ENCODE data around the gene COG7. TPM values are rescaled to one million over a fixed set of nuclear protein-coding genes. Genes with fewer than 3 reads are reported as not detected.

The COG7 gene
- total RNA-seq, 4 donors from 2014 or later, result 6.9 to 18.6 (median 16.0) TPM

DNA sequence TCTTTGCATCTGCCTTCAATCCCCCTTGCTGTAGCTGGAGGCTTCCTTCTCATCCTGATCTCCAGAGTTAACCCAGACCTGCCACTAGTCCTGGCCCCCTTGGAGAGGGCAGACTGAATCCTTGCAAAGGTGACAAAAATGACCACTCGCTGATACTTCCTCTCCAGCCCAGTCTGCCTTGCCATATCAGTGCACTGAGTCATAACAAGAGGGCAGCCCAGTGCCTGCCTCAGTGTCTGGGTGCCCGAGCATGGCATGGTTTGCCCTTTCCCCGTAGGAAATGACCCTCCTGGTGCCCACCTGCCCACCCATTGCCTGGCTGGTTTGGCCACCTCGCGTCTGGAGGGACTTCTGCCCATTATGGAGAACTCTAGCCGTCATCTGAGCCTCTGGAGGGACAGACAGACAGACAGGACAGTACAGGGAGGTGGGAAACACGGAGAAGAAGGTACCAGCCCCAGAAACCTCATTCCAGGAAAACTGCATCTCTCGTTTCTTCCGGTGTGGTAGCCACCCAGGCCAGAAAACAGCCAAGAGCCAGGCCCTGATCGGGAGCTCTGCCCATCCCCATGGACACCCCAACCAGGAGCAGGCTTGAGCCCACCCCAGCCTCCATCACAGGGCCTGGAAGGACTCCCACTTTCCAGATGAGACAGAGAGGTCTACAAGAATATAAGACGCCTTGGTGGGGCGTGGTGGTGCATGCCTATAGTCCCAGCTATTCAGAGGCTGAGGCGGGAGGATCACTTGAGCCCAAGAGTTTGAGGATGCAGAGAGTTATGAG is 79.4 kb downstream of the COG7 start:
- Histone ChIP-seq H3K27ac (no peak overlapping the region), H3K9me3 (no peaks in the 10 kb centered on the region), H3K36me3 (no peaks in the 10 kb centered on the region), H3K4me3 (no peak overlapping the region), H3K27me3 (peaks cover 27% of the 10 kb centered on the region), H3K4me1 (no peaks in the 10 kb centered on the region)
- TF ChIP-seq POLR2AphosphoS5 (IDR thresholded peaks at IDR 0.05), result no peak
- TF ChIP-seq CTCF (IDR thresholded peaks at IDR 0.05), result no peak
- TF ChIP-seq POLR2A (IDR thresholded peaks at IDR 0.05), result no peak
- no peak for ATAC-seq
- WGBS, 2 donors (ENCODE audit: low coverage in 1 of 2), result 77% methylated on average over 2 of the region's 13 CpGs; no CpG with 5 or more reads in 1 of the 2 donors

- WGBS, 2 donors (ENCODE audit: low coverage in 1 of 2), result 100% methylated on average over 1 of the region's 9 CpGs; no CpG with 5 or more reads in 1 of the 2 donors
- H3K4me3 ChIP-seq, result no peak overlapping the region
- TF ChIP-seq EP300 (IDR thresholded peaks at IDR 0.05), result no peak
- TF ChIP-seq POLR2AphosphoS5 (IDR thresholded peaks at IDR 0.05), result no peak
Measured at GRCh38 chr16:23371368-23371767, 81.6 kb downstream of the COG7 start.

DNA sequence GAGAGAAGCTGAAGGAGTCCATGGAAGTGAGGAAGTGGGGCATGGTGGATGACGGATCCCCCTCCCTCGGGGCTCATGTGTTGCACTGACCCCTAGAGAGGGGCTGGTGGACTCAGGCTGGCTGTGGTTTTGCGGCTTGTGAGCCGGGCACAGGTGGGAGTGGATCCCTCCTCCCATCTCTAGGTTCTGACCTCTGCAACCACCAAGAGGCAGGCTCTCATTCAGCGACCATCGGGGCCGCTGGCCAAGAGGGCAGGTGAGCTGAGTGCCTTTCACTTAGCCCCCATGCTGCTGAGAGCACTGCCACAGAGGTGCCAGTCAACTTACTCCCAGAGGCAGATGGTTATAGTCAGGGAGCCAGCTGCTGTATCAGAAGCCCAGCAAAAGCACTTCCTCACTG is 83.6 kb downstream of the COG7 start:
- ATAC-seq, result no peak
- TF ChIP-seq POLR2A (IDR thresholded peaks at IDR 0.05), result no peak
- no peak for TF ChIP-seq POLR2AphosphoS5 (IDR thresholded peaks at IDR 0.05)
- no peak for TF ChIP-seq CTCF (IDR thresholded peaks at IDR 0.05)
- TF ChIP-seq EP300 (IDR thresholded peaks at IDR 0.05), result no peak
- no CpG with 5 or more reads among the region's 7 CpGs for WGBS, 2 donors (ENCODE audit: low coverage in 1 of 2)
- no peaks in the 10 kb centered on the region for H3K36me3 ChIP-seq
- H3K27me3 ChIP-seq, result peaks cover 27% of the 10 kb centered on the region
- no peak overlapping the region for H3K4me3 ChIP-seq
- H3K9me3 ChIP-seq, result no peaks in the 10 kb centered on the region
- no peaks in the 10 kb centered on the region for H3K4me1 ChIP-seq
- H3K27ac ChIP-seq, result no peak overlapping the region

More at GRCh38 chr16:23371368-23371767, 81.6 kb downstream of the COG7 start:
- H3K27me3 ChIP-seq, result peaks cover 27% of the 10 kb centered on the region
- no peak overlapping the region for H3K27ac ChIP-seq
- no peaks in the 10 kb centered on the region for H3K9me3 ChIP-seq
- ATAC-seq, result no peak
- H3K36me3 ChIP-seq, result no peaks in the 10 kb centered on the region
- H3K4me1 ChIP-seq, result no peaks in the 10 kb centered on the region

- no peak for TF ChIP-seq POLR2AphosphoS5 (IDR thresholded peaks at IDR 0.05)
- no peak for TF ChIP-seq POLR2A (IDR thresholded peaks at IDR 0.05)
- no peak for TF ChIP-seq CTCF (IDR thresholded peaks at IDR 0.05)
- TF ChIP-seq EP300 (IDR thresholded peaks at IDR 0.05), result no peak
- Histone ChIP-seq H3K4me3 (no peak overlapping the region), H3K27me3 (peaks cover 27% of the 10 kb centered on the region), H3K27ac (no peak overlapping the region), H3K4me1 (no peaks in the 10 kb centered on the region), H3K36me3 (no peaks in the 10 kb centered on the region), H3K9me3 (no peaks in the 10 kb centered on the region)
- no peak for ATAC-seq
- 64 to 73% methylated on average over 5 of the region's 5 CpGs for WGBS, 2 donors (ENCODE audit: low coverage in 1 of 2)
Measured at GRCh38 chr16:23368469-23368868, 84.5 kb downstream of the COG7 start.

- H3K9me3 ChIP-seq, result no peaks in the 10 kb centered on the region
- H3K4me1 ChIP-seq, result peaks cover 0 to under 1% (median 0%) of the 10 kb centered on the region in 3 donors
- H3K27me3 ChIP-seq, result peaks cover 27% of the 10 kb centered on the region
- ATAC-seq, result no peak
- H3K27ac ChIP-seq, result no peak overlapping the region
- no peaks in the 10 kb centered on the region for H3K36me3 ChIP-seq
- TF ChIP-seq POLR2A (IDR thresholded peaks at IDR 0.05), result no peak
- TF ChIP-seq EP300 (IDR thresholded peaks at IDR 0.05), result no peak
- TF ChIP-seq CTCF (IDR thresholded peaks at IDR 0.05), result no peak
- TF ChIP-seq POLR2AphosphoS5 (IDR thresholded peaks at IDR 0.05), result no peak
- 82% methylated on average over 3 of the region's 8 CpGs; no CpG with 5 or more reads in 1 of the 2 donors for WGBS, 2 donors (ENCODE audit: low coverage in 1 of 2)
- H3K4me3 ChIP-seq, result no peak overlapping the region
Measured at GRCh38 chr16:23367988-23368387, 85.0 kb downstream of the COG7 start.
